Islet precursor cell (in vitro differentiated cells): ENCODE measurements around the gene TLCD1.
"Not testable (repeated sequence)": the region's sequence is repeated elsewhere in the genome, so short reads cannot be mapped to it uniquely, and the experiment has no call there.

Experiments
- DNase-seq: peaks from one replicate; pipeline ENCODE4 v3.0.0-alpha.2; 2018

Gene TLCD1

GRCh38 chr17:28746611-28747050, 20.6 kb upstream of the TLCD1 start:
- peak; percentile 92 for DNase-seq

DNA sequence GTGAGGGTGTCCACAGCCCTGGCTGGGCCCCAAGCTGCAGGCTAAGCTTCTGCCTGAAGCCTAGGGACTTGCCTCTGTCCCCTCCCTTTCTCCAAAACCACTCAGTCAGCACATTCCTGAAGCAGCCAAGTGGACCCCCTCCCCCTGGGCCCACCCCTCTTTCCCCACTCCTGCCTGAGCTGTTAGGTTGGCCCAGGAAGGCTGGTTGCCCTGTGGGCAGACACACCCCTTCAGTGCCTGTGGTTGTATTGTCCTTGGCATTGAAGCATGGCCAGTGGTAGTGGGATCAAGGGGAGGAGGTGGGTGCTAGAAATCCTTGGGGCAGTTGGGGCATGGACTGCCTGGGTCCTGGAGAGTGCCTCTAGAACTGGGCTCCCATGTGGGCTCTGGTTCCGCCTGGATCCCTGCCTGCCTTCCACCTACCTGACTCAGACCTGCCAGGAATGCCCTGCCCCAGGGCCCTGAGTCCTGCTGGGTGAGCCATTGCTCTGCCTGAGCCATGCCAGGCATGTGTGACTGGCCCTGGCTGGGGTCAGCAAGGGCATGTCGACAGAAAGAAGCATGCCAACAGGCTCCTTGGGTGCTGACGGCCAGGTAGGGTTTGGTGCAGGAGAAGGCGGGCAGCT, 19.9 kb upstream of the TLCD1 start:
- peak; percentile 92 for DNase-seq

- DNase-seq: peak; percentile 93
These were observed 19.1 kb upstream of the TLCD1 start for GRCh38 chr17:28744972-28745785.

GRCh38 chr17:28744104-28744971, 18.3 kb upstream of the TLCD1 start:
- peak; percentile 92 for DNase-seq

DNA sequence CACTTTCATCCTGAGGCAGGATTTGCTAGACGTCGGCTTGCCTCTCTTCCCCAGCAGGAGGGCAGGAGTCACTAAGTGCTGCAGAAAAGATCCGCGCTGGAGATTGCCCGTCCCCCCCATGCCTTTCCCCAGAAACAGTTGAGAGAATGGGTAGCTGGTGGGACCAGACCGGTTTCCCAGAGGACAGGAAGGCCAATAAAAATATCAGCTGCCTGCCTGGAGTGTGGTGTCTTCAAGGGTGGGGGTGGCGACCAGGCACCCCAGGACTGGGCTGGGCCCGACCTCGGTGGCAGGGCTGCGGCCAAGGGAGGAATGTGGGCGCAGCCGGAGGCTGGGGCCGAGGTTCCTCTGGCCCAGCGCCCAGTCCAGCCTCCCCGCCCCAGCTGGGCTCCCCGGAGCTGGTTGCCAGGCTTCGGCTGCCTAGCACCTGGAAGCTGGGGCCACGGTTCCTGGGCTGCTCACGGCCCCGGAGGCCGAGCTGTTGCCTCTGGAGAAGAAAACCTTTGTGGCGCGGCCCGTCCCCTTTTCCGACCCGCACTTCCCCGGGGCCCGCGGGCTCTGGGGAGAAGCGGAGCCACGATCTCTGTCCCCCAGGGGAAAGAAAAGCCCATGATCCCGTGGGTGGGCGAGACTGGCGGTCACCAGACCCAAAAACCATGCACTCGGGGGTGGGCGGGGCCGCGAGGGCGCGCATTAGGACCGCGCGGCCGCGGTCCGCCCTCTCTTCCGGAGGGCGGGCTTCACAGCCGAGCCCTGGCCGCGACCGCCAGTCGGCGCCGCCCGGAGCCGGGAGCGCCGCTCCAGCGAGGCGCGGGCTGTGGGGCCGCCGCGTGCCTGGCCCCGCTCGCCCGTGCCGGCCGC, 17.4 kb upstream of the TLCD1 start, which contains the start of gene TRAF4:
Gene TRAF4 (plus strand): TSS at position 769 of the 861 bp plus-strand sequence. CDS start 102 bp downstream, outside the sequence.
- peak; percentile 99 for DNase-seq

- peak; percentile 46 for DNase-seq
These were observed 15.6 kb upstream of the TLCD1 start for GRCh38 chr17:28741358-28742349.

DNA sequence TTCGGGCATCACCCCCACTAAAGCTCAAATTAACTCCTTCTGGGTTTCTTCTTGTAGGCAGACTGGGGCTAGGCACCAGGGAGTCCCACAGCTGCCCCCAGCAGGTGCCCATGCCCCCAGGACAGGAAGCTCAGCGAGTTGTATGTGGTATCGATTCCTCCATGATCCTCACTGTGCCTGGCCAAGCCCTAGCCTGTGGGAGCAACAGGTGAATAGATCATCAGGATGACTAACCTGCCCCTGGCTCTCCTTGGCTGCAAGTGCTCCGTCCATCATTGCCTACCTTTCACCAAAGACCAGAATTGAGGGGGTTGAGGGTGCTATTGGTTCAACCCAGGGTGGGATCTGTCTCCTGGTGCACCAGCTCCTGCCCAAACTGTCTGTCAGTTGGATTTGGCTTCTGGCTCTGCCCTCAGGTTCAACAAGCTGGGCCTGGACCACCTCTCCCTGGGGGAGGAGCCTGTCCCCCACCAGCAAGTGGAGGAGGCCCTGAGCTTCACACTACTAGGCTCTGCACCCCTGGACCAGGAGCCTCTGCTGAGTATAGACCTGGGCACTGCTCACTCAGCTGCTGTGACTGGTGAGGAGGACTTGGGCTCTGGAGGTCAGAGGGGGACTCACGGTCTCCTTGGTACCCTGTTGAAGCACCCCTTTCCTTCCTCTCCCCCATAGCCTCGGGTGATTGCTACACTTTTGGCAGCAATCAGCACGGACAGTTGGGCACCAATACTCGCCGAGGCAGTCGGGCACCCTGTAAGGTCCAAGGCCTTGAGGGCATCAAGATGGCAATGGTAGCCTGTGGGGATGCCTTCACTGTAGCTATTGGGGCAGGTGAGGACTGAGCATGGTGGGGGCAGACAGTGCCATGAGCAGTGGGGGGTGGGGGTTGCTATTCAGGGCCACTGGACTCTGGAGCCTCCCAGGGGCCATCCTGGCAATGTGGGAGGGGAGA, 14.6 kb upstream of the TLCD1 start:
- peak; percentile 48 for DNase-seq

GRCh38 chr17:28738680-28739384, 12.8 kb upstream of the TLCD1 start:
- DNase-seq: peak; percentile 48

DNA sequence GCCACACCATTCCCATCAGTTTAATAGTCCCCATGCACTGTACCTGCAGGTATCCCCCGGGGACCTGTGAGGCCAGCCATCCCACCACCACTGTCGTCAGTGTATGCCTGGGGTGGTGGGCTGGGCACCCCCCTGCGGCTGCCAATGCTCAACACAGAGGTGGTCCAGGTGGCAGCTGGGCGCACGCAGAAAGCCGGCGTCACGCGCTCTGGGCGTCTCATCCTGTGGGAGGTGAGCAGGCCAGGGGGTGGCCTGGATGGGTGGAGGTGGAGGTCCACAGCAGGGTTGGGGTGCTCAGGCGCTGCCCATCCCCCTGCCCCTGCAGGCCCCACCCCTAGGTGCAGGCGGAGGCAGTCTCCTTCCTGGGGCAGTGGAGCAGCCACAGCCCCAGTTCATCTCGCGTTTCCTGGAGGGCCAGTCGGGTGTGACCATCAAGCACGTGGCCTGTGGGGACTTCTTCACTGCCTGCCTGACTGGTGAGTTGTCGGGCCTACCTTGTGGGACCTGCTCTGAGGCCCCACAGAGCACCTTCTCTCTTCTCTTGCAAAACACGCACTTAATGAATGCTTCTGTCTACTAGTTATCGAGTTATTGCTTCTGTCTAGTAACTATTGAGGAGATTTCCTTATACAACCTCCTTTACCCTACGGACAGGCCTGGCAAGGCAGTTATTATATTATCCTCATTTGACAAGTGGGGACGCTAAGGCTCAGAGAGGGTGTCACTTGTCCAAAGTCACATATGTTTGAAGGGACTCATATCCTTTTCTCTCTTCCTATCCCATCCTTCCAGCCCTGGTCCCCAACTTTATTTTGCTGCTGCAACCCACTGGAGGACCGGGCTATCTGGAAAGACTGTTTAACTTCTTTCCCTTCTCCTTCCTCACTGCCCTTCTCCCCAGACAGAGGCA, 12.0 kb upstream of the TLCD1 start:
- DNase-seq: peak; percentile 60

GRCh38 chr17:28737316-28737715, 11.3 kb upstream of the TLCD1 start:
- peak; percentile 43 for DNase-seq

GRCh38 chr17:28735913-28736769, 10.1 kb upstream of the TLCD1 start:
- DNase-seq: not testable (repeated sequence)

- DNase-seq: peak; percentile 72
These were observed 9.2 kb upstream of the TLCD1 start for GRCh38 chr17:28735242-28735722.

DNA sequence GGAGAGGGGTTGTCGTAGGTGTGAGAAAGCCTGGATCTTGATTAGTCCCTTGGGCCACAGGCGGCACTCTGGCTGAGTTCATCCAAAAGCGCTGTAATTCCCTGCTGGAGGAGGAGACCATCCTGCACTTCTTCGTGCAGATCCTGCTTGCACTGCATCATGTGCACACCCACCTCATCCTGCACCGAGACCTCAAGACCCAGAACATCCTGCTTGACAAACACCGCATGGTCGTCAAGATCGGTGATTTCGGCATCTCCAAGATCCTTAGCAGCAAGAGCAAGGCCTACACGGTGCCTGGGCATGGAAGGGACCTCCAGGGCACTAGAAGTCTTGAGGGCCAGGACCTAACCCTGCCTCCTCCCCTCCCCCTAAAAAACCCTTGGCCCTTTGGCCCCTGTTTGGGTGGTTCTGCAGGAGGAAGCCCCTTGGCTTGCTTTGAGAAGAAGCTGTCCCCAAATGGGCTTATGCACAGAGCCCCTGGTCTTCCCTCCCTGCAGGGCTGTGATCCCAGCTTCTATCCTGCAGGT, 8.7 kb upstream of the TLCD1 start:
- DNase-seq: no peak

DNA sequence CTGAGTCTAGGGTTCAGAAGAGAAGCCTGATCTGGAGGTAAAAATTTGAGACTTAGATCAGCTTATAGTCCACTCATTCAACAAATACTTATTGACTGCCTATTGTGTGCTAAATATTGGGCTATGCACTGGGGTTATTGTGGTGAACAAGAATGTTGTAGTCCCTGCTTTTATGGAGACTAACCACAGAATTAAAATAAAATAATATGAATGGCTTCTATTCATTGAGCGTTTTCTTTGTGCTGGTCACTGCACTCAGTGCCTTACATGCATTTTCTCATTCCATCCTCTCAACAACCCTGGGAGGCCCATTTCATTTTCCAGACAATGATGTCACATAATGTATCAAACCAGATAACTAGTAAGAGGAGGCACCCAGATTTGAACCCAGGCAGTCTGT, 7.3 kb upstream of the TLCD1 start:
- DNase-seq: no peak

DNA sequence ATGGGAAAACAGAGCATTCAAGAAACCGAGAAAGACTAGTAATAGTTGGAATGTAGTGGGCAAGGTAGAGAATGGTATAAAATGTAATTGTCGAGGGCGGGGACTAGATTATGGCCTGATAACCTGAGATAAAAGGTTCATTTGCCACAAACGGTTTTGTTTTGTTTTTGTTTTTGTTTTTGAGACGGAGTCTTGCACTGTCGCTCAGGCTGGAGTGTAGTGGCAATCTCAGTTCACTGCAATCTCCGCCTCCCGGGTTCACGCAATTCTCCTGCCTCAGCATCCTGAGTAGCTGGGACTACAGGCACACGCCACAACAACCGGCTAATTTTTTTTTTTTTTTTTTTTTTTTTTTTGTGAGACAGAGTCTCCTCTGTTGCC, 3.9 kb upstream of the TLCD1 start:
- no peak for DNase-seq
